T-cell (primary cell): ENCODE results near the gene PICALM. TPM values are rescaled to one million over a fixed set of nuclear protein-coding genes. Genes with fewer than 3 reads are reported as not detected.

ENCODE experiments used
- ATAC-seq, 4 experiments: fragments of 200-7000 bp in 3 of 4; fragments of 150-1000 bp in 1 of 4; cut with Tn5 transposase; replicated peaks in 1 of 4; 1 replicate in 3 of 4; 2 replicates in 1 of 4; pipeline ENCODE4 v1.10.0; 2021; ENCODE audit warnings: moderate library complexity in 3 of 4, mild to moderate bottlenecking in 2 of 4, moderate number of reproducible peaks in 1 of 4
- CTCF ChIA-PET, 2 donors: fragments of 300-600 bp; sonication (Branson Sonifier 250); formaldehyde crosslinking; loops; one replicate each; lab custom pipeline; 2022; ENCODE audit warnings: antibody characterized with exemption in 2 of 2; lab: Charles Lee
- POLR2A ChIA-PET, 2 donors: fragments of 300-600 bp; sonication (Branson Sonifier 250); formaldehyde crosslinking; loops; one replicate each; lab custom pipeline; 2022; ENCODE audit warnings: antibody characterized with exemption in 2 of 2; lab: Charles Lee
- DNase-seq, 35 experiments: peaks; one replicate each; pipeline versions ENCODE4 v3.0.0 to v3.0.0-alpha.2; 2013 to 2023
- H3K27ac ChIP-seq: one replicate; pipeline ENCODE4 v1.5.1; 2013; ENCODE audit warnings: low read length
- H3K27me3 ChIP-seq, 2 experiments: replicated peaks in 1 of 2; 1 replicate in 1 of 2; 2 replicates in 1 of 2; pipeline versions ENCODE4 v1.6.1 to v1.7.0; 2013; ENCODE audit warnings: low read length in 1 of 2, mixed read lengths in 1 of 2; ENCODE audit not compliant: control insufficient read depth in 2 of 2, insufficient read depth in 2 of 2; ENCODE audit errors: extremely low read depth in 1 of 2
- H3K36me3 ChIP-seq, 2 donors: 1 replicate in 1 of 2; 2 replicates in 1 of 2; pipeline versions ENCODE4 v1.6.1 to v1.7.0; 2013; ENCODE audit warnings: low read length in 1 of 2; ENCODE audit not compliant: control insufficient read depth in 2 of 2, insufficient read depth in 1 of 2; ENCODE audit errors: extremely low read depth in 1 of 2
- H3K4me1 ChIP-seq, 2 experiments: 1 replicate in 1 of 2; 2 replicates in 1 of 2; pipeline versions ENCODE4 v1.6.1 to v1.7.0; 2013; ENCODE audit warnings: low read length in 2 of 2, mixed read lengths in 1 of 2; ENCODE audit not compliant: insufficient read depth in 2 of 2, control insufficient read depth in 1 of 2; ENCODE audit errors: extremely low read depth in 1 of 2
- H3K4me3 ChIP-seq, 2 donors: 1 replicate in 1 of 2; 2 replicates in 1 of 2; pipeline versions ENCODE4 v1.5.1 to v1.7.0; 2013; ENCODE audit warnings: mild to moderate bottlenecking in 2 of 2, low read length in 1 of 2, moderate library complexity in 1 of 2; ENCODE audit not compliant: control insufficient read depth in 1 of 2; ENCODE audit errors: extremely low read depth in 1 of 2
- H3K9me3 ChIP-seq: 2 replicates; pipeline ENCODE4 v1.7.0; 2013
- H3K27ac Mint-ChIP-seq, 2 donors: one replicate each; pipeline ENCODE4 v1.8.0; 2020 to 2021; ENCODE audit warnings: mild to moderate bottlenecking in 2 of 2, mixed read lengths in 2 of 2
- H3K27me3 Mint-ChIP-seq, 2 donors: one replicate each; pipeline ENCODE4 v1.8.0; 2021 to 2022; ENCODE audit warnings: mixed read lengths in 2 of 2
- H3K36me3 Mint-ChIP-seq: one replicate; pipeline ENCODE4 v1.8.0; 2021; ENCODE audit warnings: mixed read lengths
- H3K4me1 Mint-ChIP-seq, 3 donors: one replicate each; pipeline ENCODE4 v1.8.0; 2020 to 2022; ENCODE audit warnings: mixed read lengths in 3 of 3, mild to moderate bottlenecking in 1 of 3
- H3K4me3 Mint-ChIP-seq, 3 donors: one replicate each; pipeline ENCODE4 v1.8.0; 2020 to 2022; ENCODE audit warnings: mild to moderate bottlenecking in 3 of 3, mixed read lengths in 3 of 3, moderate library complexity in 3 of 3
- H3K9me3 Mint-ChIP-seq, 3 donors: one replicate each; pipeline ENCODE4 v1.8.0; 2020 to 2022; ENCODE audit warnings: mixed read lengths in 3 of 3
- WGBS: methylation state at CpG from one replicate; pipeline ENCODE4 v1.1.5; 2013; ENCODE audit warnings: missing lambda C conversion rate; ENCODE audit not compliant: insufficient coverage; 5-methylcytosine and 5-hydroxymethylcytosine counted together
- total RNA-seq, 35 experiments: library from RNA in 6 of 35; stranded (reverse) in 6 of 35; fragments of 120-200 nt in 1 of 35; gene quantifications; one replicate each; pipeline versions ENCODE4 v1.2.1 to v1.2.4 and lab custom pipeline; 2013 to 2026

Gene PICALM
- total RNA-seq, 5 donors from 2014 or later (not counting 1 experiment from before 2014, with no cell fraction given) = 97.7 to 121 (median 105) TPM

DNA sequence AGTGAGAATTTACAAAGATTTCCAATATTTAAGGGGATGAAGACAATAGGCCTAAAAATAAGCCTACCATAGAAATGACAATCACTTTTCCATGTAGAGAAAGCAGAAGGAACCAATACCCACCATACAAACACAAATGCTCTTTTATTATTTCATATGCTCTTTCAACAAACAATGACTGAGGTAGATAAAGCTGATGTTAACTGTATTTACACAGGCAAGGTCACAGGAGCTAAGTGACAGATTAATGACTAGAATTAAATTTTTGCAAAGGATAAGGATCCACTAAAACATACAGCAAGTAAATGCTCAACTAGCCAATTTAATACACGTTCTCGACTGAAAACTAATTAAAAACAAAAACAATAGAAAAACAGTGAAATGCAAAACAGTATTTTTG is 34.2 kb downstream of the PICALM start:
- H3K36me3 Mint-ChIP-seq = peaks cover 12% of the 10 kb centered on the region
- ChIA-PET CTCF (interaction anchor here in 1 of 2 donors (2.0 kb wide), 1 partner anchor 8 kb away, joined by 6 read pairs; no protein-coding TSS in a partner anchor), POLR2A (interaction anchor here in 1 of 2 donors (0.7 to 1.1 kb wide), 2 partner anchors 33 to 247 kb away, joined by 4 to 7 read pairs; no protein-coding TSS in a partner anchor)
- Histone ChIP-seq H3K9me3 (no peaks in the 10 kb centered on the region), H3K4me1 (peaks cover 6 to 8% of the 10 kb centered on the region in 2 experiments), H3K27ac (no peak overlapping the region), H3K4me3 (no peak overlapping the region), H3K36me3 (peaks cover 0 to 16% of the 10 kb centered on the region in 2 donors), H3K27me3 (no peaks in the 10 kb centered on the region)
- DNase-seq (no peak), ATAC-seq (no peak)
- H3K4me3 Mint-ChIP-seq = no peak overlapping the region
- H3K4me1 Mint-ChIP-seq = peaks cover 58 to 67% (median 59%) of the 10 kb centered on the region in 3 donors
- H3K9me3 Mint-ChIP-seq = no peaks in the 10 kb centered on the region
- WGBS = no CpG with 5 or more reads among the region's 2 CpGs
- H3K27me3 Mint-ChIP-seq = no peaks in the 10 kb centered on the region
- no peak overlapping the region for H3K27ac Mint-ChIP-seq

DNA sequence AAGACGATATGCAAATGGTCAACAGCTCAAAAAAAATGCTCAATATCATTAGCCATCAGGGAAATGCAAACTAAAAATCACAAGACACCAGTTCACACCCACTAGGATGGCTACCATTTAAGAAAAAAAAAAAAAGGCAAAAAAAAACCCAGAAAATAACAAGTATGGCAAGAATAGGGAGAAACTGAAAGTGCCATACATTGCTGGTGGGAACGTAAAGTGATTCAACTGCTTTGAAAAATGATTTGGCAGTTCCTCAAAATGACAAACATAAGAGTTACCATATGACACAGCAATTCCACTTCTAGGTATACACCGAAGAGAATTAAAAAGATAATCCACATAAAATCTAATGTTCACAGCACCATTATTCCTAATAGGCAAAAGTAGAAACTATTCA is 47.5 kb downstream of the PICALM start:
- DNase-seq = no peak
- Mint-ChIP-seq H3K4me1 (peaks cover 32 to 46% (median 41%) of the 10 kb centered on the region in 3 donors), H3K9me3 (no peaks in the 10 kb centered on the region), H3K36me3 (peaks cover 53% of the 10 kb centered on the region), H3K27ac (peak overlapping the region in 1 of 2 donors; percentile 23), H3K27me3 (no peaks in the 10 kb centered on the region), H3K4me3 (no peak overlapping the region)
- POLR2A ChIA-PET = interaction anchor here in 1 of 2 donors (0.7 kb wide), 1 partner anchor 13 kb away, joined by 3 read pairs; no protein-coding TSS in a partner anchor
- no peaks in the 10 kb centered on the region for H3K4me1 ChIP-seq
- no peak overlapping the region for H3K4me3 ChIP-seq
- 0% methylated on average over 1 of the region's 3 CpGs for WGBS
- CTCF ChIA-PET = no interaction called here
- H3K36me3 ChIP-seq = peaks cover 5 to 35% of the 10 kb centered on the region in 2 donors
- H3K9me3 ChIP-seq = no peaks in the 10 kb centered on the region
- H3K27ac ChIP-seq = no peak overlapping the region
- no peaks in the 10 kb centered on the region for H3K27me3 ChIP-seq
- ATAC-seq = no peak

- H3K27me3 Mint-ChIP-seq = no peaks in the 10 kb centered on the region
- H3K27ac ChIP-seq = no peak overlapping the region
- CTCF ChIA-PET = no interaction called here
- no CpG with 5 or more reads among the region's 1 CpG for WGBS
- peaks cover 60% of the 10 kb centered on the region for H3K36me3 Mint-ChIP-seq
- no peak overlapping the region for H3K4me3 Mint-ChIP-seq
- H3K27me3 ChIP-seq = no peaks in the 10 kb centered on the region
- H3K36me3 ChIP-seq = peaks cover 0 to 34% of the 10 kb centered on the region in 2 donors
- no peak overlapping the region for H3K27ac Mint-ChIP-seq
- DNase-seq = no peak
- no peak overlapping the region for H3K4me3 ChIP-seq
- no peaks in the 10 kb centered on the region for H3K9me3 Mint-ChIP-seq
- H3K4me1 ChIP-seq = no peaks in the 10 kb centered on the region
- POLR2A ChIA-PET = interaction anchor here in 1 of 2 donors (0.7 kb wide), 1 partner anchor 18 kb away, joined by 4 read pairs; no protein-coding TSS in a partner anchor
- peaks cover 30 to 46% (median 46%) of the 10 kb centered on the region in 3 donors for H3K4me1 Mint-ChIP-seq
- H3K9me3 ChIP-seq = no peaks in the 10 kb centered on the region
- ATAC-seq = no peak
These were observed 50.6 kb downstream of the PICALM start for GRCh38 chr11:86018249-86018648.

DNA sequence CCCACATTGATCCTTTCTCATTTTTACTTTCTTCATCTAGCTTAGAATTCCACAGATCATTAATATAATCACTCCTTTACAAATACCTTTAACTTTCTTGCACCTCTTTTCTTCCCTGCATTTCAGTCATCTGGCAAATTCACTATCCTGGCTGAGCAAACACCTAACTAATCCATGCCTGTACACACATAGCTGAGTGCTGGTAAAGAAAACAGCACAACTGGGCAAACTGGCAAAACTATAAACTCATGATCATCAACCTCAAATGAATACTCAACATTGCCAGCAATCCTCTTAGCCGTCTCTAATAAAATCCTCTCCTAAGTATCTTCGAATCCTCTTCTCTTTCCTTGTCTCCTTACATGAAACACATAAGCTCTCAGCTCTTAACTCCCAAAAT is 52.4 kb downstream of the PICALM start:
- 96% methylated on average over 2 of the region's 2 CpGs for whole genome bisulfite sequencing
- no peak overlapping the region for H3K27ac ChIP-seq
- ChIA-PET POLR2A (no interaction called here), CTCF (interaction anchor here (1.1 to 2.0 kb wide), 4 partner anchors 10 to 177 kb away, joined by 3 to 10 read pairs (median 5); no protein-coding TSS in a partner anchor)
- peaks cover 17 to 33% (median 31%) of the 10 kb centered on the region in 3 donors for H3K4me1 Mint-ChIP-seq
- DNase-seq (no peak), ATAC-seq (no peak)
- no peak overlapping the region for H3K4me3 ChIP-seq
- H3K27me3 Mint-ChIP-seq = no peaks in the 10 kb centered on the region
- H3K4me3 Mint-ChIP-seq = no peak overlapping the region
- no peaks in the 10 kb centered on the region for H3K9me3 Mint-ChIP-seq
- peak overlapping the region in 1 of 2 donors; percentile 21 for H3K27ac Mint-ChIP-seq
- H3K4me1 ChIP-seq = no peaks in the 10 kb centered on the region
- H3K36me3 ChIP-seq = peaks cover 0 to 38% of the 10 kb centered on the region in 2 donors
- peaks cover 51% of the 10 kb centered on the region for H3K36me3 Mint-ChIP-seq
- H3K27me3 ChIP-seq = no peaks in the 10 kb centered on the region
- H3K9me3 ChIP-seq = no peaks in the 10 kb centered on the region

- H3K4me3 ChIP-seq = no peak overlapping the region
- H3K27ac Mint-ChIP-seq = peak overlapping the region in 1 of 2 donors; percentile 12
- POLR2A ChIA-PET = no interaction called here
- WGBS = 96% methylated on average over 4 of the region's 4 CpGs
- CTCF ChIA-PET = interaction anchor here (0.8 to 2.0 kb wide), 5 partner anchors 10 to 178 kb away, joined by 3 to 10 read pairs (median 5); partner anchors contain the start of gene CCDC83 (in 1 of the 2)
- H3K4me1 Mint-ChIP-seq = peaks cover 17 to 27% (median 26%) of the 10 kb centered on the region in 3 donors
- no peaks in the 10 kb centered on the region for H3K9me3 Mint-ChIP-seq
- H3K36me3 Mint-ChIP-seq = peaks cover 47% of the 10 kb centered on the region
- H3K27me3 Mint-ChIP-seq = no peaks in the 10 kb centered on the region
- ATAC-seq = no peak
- peaks cover 0 to 40% of the 10 kb centered on the region in 2 donors for H3K36me3 ChIP-seq
- no peak for DNase-seq
- H3K9me3 ChIP-seq = no peaks in the 10 kb centered on the region
- H3K4me1 ChIP-seq = no peaks in the 10 kb centered on the region
- H3K27me3 ChIP-seq = no peaks in the 10 kb centered on the region
- H3K27ac ChIP-seq = no peak overlapping the region
- H3K4me3 Mint-ChIP-seq = no peak overlapping the region
These were observed 53.2 kb downstream of the PICALM start for GRCh38 chr11:86015699-86016098.

DNA sequence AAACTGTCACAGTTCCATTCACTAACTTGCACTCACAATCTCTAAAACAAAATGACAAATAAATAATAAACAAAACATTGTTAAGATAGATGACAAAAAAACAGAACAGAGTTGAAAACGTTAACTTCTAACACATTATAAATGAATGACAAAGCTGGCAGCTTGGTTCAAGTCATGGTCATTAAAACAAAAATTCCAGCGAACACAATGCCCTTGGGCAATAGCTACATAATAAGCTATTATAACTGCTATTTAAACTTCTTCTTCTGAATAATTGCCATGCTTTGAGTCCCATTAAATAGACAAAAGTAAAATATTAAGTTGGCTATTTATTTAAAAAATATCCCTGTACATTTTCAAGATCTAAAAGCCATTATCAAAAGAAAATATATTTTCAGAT is 54.7 kb downstream of the PICALM start:
- no peak overlapping the region for H3K27ac ChIP-seq

More for the DNA sequence above, 54.7 kb downstream of the PICALM start:
- H3K27me3 Mint-ChIP-seq = no peaks in the 10 kb centered on the region
- DNase-seq (no peak), ATAC-seq (no peak)
- ChIA-PET POLR2A (interaction anchor here in 1 of 2 donors (0.5 kb wide), 1 partner anchor 25 kb away, joined by 8 read pairs; no protein-coding TSS in a partner anchor), CTCF (interaction anchor here in 1 of 2 donors (0.6 to 1.3 kb wide), 4 partner anchors 11 to 255 kb away, joined by 3 read pairs; no protein-coding TSS in a partner anchor)
- peaks cover 47% of the 10 kb centered on the region for H3K36me3 Mint-ChIP-seq
- WGBS = no CpG with 5 or more reads among the region's 2 CpGs
- Histone ChIP-seq H3K4me1 (no peaks in the 10 kb centered on the region), H3K27me3 (no peaks in the 10 kb centered on the region), H3K36me3 (peaks cover 0 to 45% of the 10 kb centered on the region in 2 donors), H3K9me3 (no peaks in the 10 kb centered on the region), H3K4me3 (no peak overlapping the region)
- peaks cover 17 to 20% (median 19%) of the 10 kb centered on the region in 3 donors for H3K4me1 Mint-ChIP-seq
- no peak overlapping the region for H3K27ac Mint-ChIP-seq
- no peaks in the 10 kb centered on the region for H3K9me3 Mint-ChIP-seq
- no peak overlapping the region for H3K4me3 Mint-ChIP-seq
